Stimulated activated CD8-positive, alpha-beta memory T cell treated with anti-CD3 and anti-CD28 coated beads, Interleukin-7, amount 100 ng/mL, for 4 hours (primary cell): ENCODE results near the gene ATG13.
"Not testable (repeated sequence)": the region's sequence is repeated elsewhere in the genome, so short reads cannot be mapped to it uniquely, and the experiment has no call there.

ENCODE experiments used
- DNase-seq, 2 donors: peaks; one replicate each; pipeline ENCODE4 v3.0.0-alpha.2; 2020; ENCODE audit warnings: low read depth in 2 of 2

The ATG13 gene

GRCh38 chr11:46643986-46644385 lies 26.6 kb downstream of the ATG13 start:
- DNase-seq = no peak

- DNase-seq = no peak
Observed at GRCh38 chr11:46649180-46649738, 31.9 kb downstream of the ATG13 start.

- no peak for DNase-seq
Observed at GRCh38 chr11:46655631-46656030, 38.3 kb downstream of the ATG13 start.

DNA sequence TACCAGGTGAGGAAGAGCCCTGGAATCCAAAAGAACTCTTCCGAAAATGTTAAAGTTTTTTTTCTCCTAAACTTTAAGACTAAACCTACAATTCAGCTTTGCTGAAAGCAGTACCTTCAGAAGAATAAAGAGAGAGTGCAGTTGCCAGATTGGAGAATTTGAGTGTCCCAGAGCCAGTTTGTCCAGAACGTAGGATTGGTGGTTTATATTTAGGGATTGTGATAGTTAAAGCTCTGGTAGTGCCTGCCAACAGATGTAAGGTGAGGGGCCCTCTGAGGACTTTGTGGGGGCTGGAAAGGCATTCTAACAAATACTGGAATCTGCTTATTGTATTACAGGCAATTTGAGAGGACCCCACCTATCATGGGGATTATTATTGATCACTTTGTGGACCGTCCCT lies 39.8 kb downstream of the ATG13 start:
- DNase-seq = no peak

DNA sequence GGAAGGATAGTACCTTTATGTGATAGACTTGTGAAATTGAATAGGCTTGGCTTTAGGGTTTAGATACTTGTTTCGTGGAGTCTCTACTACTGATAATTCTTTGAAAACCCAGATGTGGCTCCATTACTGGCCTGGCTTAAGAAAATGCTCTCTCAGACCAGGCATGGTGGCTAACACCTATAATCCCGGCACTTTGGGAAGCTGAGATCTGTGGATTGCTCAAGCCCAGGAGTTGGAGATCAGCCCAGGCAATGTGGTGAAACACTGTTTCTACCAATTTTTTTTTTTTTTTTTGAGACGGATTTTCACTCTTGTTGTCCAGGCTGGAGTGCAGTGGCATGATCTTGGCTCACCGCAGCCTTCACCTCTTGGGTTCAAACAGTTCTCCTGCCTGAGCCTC lies 40.9 kb downstream of the ATG13 start:
- no peak for DNase-seq

GRCh38 chr11:46659908-46660307 lies 42.6 kb downstream of the ATG13 start:
- DNase-seq = no peak

DNA sequence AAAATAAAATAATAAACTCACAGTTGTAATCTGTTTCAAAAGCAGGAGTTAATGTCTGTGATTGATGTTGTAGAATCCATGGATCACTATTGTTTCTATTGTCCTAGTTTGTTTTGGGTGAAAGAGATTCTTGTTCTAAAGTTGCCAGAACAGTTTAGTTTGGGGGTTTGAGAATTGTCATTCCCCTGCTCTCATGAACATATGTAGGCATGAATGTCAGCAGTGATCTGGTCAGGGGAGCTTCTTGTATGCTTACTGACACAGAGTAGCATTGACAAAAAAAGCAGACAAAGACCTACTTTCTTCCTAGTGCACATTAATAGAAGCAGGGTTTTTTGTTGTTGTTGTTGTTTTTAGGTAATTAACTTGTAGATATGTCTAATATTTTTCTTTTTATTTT lies 44.5 kb downstream of the ATG13 start:
- DNase-seq = no peak

DNA sequence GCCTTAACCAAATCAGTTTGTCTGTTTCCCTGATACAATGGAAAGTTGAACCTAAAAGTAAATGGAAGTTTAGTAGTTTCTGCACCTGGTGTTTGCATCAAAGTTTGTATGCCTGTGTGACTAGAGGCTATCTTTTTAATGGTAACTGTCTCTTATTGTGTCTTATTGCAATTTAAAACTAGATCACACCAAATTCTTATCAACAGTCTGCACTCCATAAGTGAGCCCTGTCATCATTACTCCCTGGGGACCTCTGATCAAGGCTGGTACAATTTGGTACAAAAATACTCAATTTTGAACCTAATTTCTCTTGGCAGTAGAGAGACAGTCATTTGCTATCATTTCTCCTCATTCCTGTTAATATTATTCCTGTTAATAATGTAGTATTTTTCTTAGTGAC lies 45.0 kb downstream of the ATG13 start:
- DNase-seq = no peak

GRCh38 chr11:46663277-46663940 lies 46.1 kb downstream of the ATG13 start:
- DNase-seq = no peak

GRCh38 chr11:46664612-46665011 lies 47.3 kb downstream of the ATG13 start:
- DNase-seq = no peak

- no peak for DNase-seq
Observed at GRCh38 chr11:46665356-46665755, 48.0 kb downstream of the ATG13 start.

DNA sequence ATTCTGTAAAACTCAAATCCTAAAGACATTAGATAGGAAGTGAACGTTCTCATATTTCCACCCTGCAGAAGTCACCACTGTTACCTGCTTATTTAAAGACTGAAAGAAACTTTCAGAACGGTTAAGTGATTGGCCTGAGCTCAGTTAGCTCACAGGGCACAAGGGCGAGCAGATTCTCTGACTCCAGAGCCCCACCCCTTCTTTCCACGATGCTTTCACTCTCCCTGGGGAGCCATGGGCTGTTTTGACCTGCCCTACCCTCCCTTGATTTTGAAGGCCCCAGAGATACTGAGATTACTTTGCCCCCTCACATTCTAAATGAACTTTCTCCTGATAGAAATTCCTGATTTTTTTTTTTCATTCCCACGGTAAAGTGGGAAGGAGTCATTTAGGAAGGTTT lies 49.2 kb downstream of the ATG13 start:
- no peak for DNase-seq

DNA sequence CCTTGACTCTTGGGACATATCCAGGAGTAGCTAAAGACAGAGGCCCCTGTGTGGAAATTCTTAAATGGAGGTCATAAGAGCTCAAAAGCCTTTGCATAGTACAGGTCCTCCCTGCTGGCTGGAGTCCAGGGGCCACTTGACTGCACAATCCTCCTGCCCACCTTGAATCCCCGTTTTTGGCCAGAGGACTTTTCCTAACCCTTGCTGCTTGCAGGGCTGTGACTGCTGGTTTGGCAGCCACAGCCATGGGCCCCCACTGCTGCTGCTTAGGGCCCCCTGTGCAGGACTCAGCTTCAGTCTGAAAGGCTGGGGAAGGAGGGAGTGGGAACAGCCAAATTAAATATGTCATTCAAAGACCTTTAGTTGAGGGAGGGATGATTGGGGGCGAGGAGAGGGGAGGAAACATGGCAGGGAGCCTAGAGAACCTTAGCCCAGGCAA lies 49.7 kb downstream of the ATG13 start:
- no peak for DNase-seq

- DNase-seq = no peak
Observed at GRCh38 chr11:46668480-46669085, 51.2 kb downstream of the ATG13 start.

DNA sequence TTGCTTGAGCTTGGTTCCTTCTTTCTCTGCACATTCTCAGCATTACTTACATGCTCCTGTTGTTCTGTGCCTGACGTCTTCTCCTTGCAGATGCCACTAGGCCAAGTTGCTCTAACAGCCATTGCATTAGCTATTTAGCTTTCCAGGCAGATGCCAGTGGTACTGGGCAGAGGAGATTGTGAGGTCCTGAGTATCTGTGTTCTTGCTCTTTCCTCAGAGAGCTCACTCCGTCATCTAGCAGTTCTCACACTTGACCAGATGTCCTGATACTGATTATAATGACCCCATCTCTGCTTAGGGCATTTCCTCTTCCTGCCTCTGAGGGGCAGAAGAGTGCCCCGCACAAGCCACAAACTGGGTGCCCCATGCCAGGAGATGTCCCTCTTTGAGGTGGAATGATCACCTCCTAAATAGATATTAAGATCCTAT lies 52.4 kb downstream of the ATG13 start:
- DNase-seq = no peak

- DNase-seq = not testable (repeated sequence)
Observed at GRCh38 chr11:46670521-46670920, 53.2 kb downstream of the ATG13 start.

GRCh38 chr11:46671958-46672315 lies 54.6 kb downstream of the ATG13 start:
- DNase-seq = no peak

DNA sequence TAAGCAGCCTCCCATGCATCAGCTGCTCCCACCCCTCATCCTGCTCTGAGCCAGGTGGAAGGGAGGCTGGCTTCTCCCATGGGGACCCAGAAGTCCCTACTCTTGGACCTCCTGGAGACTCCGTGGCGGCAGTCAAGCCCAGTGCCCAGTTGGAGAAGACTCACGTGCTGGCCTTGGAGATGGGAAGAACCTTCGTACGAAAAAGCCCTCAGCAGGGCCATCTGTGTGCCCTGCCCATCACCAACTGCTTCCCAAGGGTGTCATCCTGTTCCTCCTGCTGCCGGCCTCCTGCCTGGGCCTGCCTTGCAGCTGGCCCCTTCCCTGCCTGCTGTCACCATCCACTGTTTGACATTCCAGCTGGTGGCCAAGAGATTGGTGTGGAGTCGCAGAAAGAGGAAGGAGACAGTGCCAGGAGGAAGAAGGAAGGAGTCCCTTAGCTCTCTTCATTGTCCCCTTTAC lies 55.1 kb downstream of the ATG13 start:
- DNase-seq = no peak

DNA sequence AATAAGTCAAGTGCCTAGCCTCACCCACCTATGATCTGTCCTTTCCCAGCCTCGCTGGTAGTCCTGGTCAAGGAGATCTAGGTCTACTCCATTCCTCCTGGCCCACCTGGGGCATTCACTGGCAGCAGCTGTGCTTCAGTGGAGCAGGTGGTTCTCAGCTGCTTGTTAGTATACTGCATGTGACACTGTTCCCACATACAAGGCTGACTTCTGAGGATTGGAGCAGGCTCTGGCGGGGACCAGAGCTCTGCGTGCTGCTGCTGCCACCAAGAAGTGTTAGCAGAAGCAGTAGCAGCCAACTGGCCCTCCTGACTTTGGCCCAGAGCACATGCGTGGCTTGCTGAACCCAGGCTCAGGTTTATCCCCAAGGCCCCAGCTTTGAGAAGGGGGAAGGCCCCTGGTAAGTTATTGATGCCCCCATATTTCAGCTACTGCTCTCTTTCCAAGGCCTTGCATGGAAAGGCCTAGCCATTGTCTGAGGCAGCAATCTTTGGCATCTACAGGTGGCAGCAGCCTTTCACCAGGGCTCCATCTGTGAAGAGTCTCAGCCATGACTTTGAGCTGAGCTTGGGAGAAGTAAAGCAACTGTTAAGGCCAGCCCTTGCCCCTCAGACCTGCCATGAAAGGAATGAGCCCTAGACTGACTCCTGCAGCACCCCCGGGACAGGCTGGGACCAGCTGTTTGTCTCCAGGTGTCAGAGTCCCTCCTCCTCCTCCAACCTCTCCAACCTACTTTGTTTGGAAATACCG lies 56.5 kb downstream of the ATG13 start:
- no peak for DNase-seq

DNA sequence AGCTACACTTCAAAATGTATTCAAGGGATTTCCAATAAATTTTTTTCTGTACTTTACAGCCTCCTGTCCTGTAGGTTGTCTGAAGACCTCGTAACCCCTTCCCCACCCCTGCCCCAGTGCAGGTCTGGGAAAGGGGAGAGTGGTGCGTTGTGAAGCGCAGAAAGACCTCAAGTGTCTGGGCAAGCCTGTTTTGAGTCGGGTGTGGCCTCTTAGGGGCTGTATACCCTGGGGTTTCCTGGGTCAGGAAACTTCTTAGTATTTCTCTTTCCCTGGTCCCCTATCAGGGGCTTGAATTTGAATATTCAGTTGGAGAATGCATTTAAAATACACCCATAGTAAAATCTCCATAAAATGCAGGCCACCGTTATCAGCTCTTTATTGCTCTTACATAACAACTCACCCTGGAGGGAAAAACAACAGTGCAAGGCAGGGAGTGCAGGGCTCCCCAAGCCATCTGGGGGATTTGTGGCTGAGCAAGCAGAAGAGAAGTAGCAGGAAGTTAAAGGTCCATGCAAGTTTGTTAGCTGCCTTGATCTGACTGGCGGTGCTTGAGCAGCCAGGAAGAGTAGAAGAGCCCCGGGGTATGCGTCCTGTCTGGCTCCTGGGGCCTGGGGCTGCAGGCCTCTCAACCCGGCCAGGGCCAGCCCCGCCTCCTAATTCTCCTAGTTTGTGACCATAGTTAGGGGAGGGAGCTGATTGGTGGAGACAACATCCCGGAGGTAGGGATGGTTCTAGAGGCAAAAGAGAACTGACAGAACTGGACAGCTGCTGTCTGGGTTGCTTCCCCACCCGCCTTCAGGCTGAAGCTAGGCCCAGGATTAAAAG lies 57.3 kb downstream of the ATG13 start:
- DNase-seq = no peak

- DNase-seq = no peak
Observed at GRCh38 chr11:46675288-46675851, 58.0 kb downstream of the ATG13 start.
